Endothelial cell of umbilical vein (primary cell): ENCODE results near the gene FNBP1. TPM values are rescaled to one million over a fixed set of nuclear protein-coding genes. Genes with fewer than 3 reads are reported as not detected.

Source experiments
- BruUV-seq: library from RNA; stranded (reverse); fragments of 400-500 nt; replicated peaks from 2 replicates; lab custom pipeline; 2021; lab: Mats Ljungman, UMichigan
- CTCF ChIA-PET: fragments of 300-600, 350-600 bp; sonication (Branson Sonifier 250); formaldehyde crosslinking; loops from one replicate; lab custom pipeline; 2021; ENCODE audit warnings: antibody characterized with exemption, inconsistent platforms; lab: Charles Lee
- POLR2A ChIA-PET: fragments of 300-600, 350-600 bp; sonication (Branson Sonifier 250); formaldehyde crosslinking; loops from one replicate; lab custom pipeline; 2021; ENCODE audit warnings: antibody characterized with exemption, inconsistent platforms; lab: Charles Lee
- DNase-seq: peaks from one replicate; pipeline ENCODE4 v3.0.0-alpha.2; 2011; ENCODE audit warnings: low read depth, low spot score
- FAIRE-seq: peaks from 2 replicates; lab custom pipeline; 2011; peaks lifted over from hg19 to GRCh38; lab: Jason Lieb, UNC
- H2AFZ ChIP-seq: 2 replicates; pipeline ENCODE4 v1.6.0; 2012; ENCODE audit warnings: low read depth, low read length, control low read depth, inconsistent platforms
- H3K27ac ChIP-seq: 2 replicates; pipeline ENCODE4 v1.5.1; 2011; ENCODE audit warnings: low read depth, mild to moderate bottlenecking, control low read depth, low read length, moderate library complexity; ENCODE audit not compliant: insufficient read depth
- H3K27me3 ChIP-seq, 2 experiments: 2 replicates each; pipeline versions ENCODE4 v1.6.0 to v1.6.1; 2011; ENCODE audit warnings: low read length in 2 of 2, mixed read lengths in 1 of 2; ENCODE audit not compliant: control insufficient read depth in 2 of 2, insufficient read depth in 2 of 2
- H3K36me3 ChIP-seq, 2 experiments: 2 replicates in 1 of 2; 3 replicates in 1 of 2; pipeline ENCODE4 v1.5.1; 2011; ENCODE audit warnings: low read length in 2 of 2, mild to moderate bottlenecking in 1 of 2, moderate library complexity in 1 of 2; ENCODE audit not compliant: control insufficient read depth in 2 of 2, insufficient read depth in 2 of 2; ENCODE audit errors: extremely low read depth in 1 of 2
- H3K4me1 ChIP-seq: 3 replicates; pipeline ENCODE4 v1.5.1; 2011; ENCODE audit warnings: mild to moderate bottlenecking, low read length; ENCODE audit not compliant: control insufficient read depth, insufficient read depth; ENCODE audit errors: extremely low read depth
- H3K4me2 ChIP-seq: 2 replicates; pipeline ENCODE4 v1.6.1; 2011; ENCODE audit warnings: low read length, control low read depth, mixed read lengths; ENCODE audit not compliant: insufficient read depth
- H3K4me3 ChIP-seq, 3 experiments: fragments of 200-600 bp in 1 of 3; sonication (generic), shearing (Covaris generic) in 1 of 3; replicated peaks in 1 of 3; 2 replicates each; pipeline ENCODE4 v1.5.1; 2011 to 2016; ENCODE audit warnings: control low read depth in 3 of 3, low read length in 3 of 3, mild to moderate bottlenecking in 2 of 3, inconsistent platforms in 1 of 3, low read depth in 1 of 3, moderate library complexity in 1 of 3; ENCODE audit not compliant: insufficient read depth in 1 of 3
- H3K79me2 ChIP-seq: 2 replicates; pipeline ENCODE4 v1.6.0; 2012; ENCODE audit warnings: low read length, inconsistent platforms; ENCODE audit not compliant: control insufficient read depth, insufficient read depth
- H3K9ac ChIP-seq: replicated peaks from 2 replicates; pipeline ENCODE3; 2011; ENCODE audit warnings: low read length, control low read depth; ENCODE audit not compliant: insufficient read depth; ENCODE audit errors: extremely low read depth
- H3K9me1 ChIP-seq: replicated peaks from 3 replicates; pipeline ENCODE4 v1.6.0; 2011; ENCODE audit warnings: mild to moderate bottlenecking, low read length; ENCODE audit not compliant: control insufficient read depth, insufficient read depth; ENCODE audit errors: extremely low read depth
- H3K9me3 ChIP-seq: replicated peaks from 2 replicates; pipeline ENCODE4 v1.5.1; 2012; ENCODE audit warnings: low read length, inconsistent platforms; ENCODE audit not compliant: control insufficient read depth, insufficient read depth
- H4K20me1 ChIP-seq: replicated peaks from 2 replicates; pipeline ENCODE3; 2011; ENCODE audit warnings: mild to moderate bottlenecking, low read length; ENCODE audit not compliant: control insufficient read depth, insufficient read depth; ENCODE audit errors: extremely low read depth
- EZH2 ChIP-seq: IDR thresholded peaks from 2 replicates; pipeline ENCODE4 v1.6.1; 2012; ENCODE audit warnings: borderline replicate concordance, low read depth, mild to moderate bottlenecking, moderate library complexity, low read length, inconsistent platforms; ENCODE audit not compliant: severe bottlenecking
- GATA2 ChIP-seq: IDR thresholded peaks from 2 replicates; pipeline ENCODE4 v1.7.0; 2011; ENCODE audit warnings: low read depth, mild to moderate bottlenecking, moderate library complexity, mixed read lengths, low read length; ENCODE audit not compliant: insufficient read length, insufficient read depth
- JUN ChIP-seq: IDR thresholded peaks from 2 replicates; pipeline ENCODE4 v1.6.1; 2011; ENCODE audit warnings: borderline replicate concordance, low read depth; ENCODE audit not compliant: insufficient read length, insufficient read depth
- POLR2A ChIP-seq: IDR thresholded peaks from 2 replicates; pipeline ENCODE4 v1.6.1; 2012; ENCODE audit warnings: low read depth, mild to moderate bottlenecking, control low read depth, low read length
- dilution Hi-C: fragments of 300-500 bp; cut with MboI; formaldehyde crosslinking; loops from one replicate; pipeline ENCODE4 v1.15.0; 2019; ENCODE audit warnings: low sequenced_read_pairs; ENCODE audit not compliant: extremely low pct_ligation_motif_present
- intact Hi-C: fragments of 100-400 bp; cut with micrococcal nuclease; formaldehyde crosslinking; loops from one replicate; pipeline ENCODE4 v1.10.0; 2022
- polyA plus RNA-seq, 4 experiments: library from polyadenylated mRNA; depleted of rRNA in 3 of 4; stranded (reverse) in 3 of 4; unstranded in 1 of 4; fragments of >200 nt; gene quantifications; 2 replicates each; pipeline versions ENCODE4 v1.2.1 to v1.2.3, GENCODE V29; 2011 to 2012; ENCODE audit warnings: missing spikeins in 1 of 4
- total RNA-seq: library from RNA; stranded (reverse); gene quantifications from 2 replicates; pipeline ENCODE4 v1.2.3, GENCODE V29; 2021
- TF ChIP-seq, protein P1 (sequence below), 2 donors: IDR thresholded peaks; 1 replicate in 1 of 2; 2 replicates in 1 of 2; pipeline ENCODE4 v1.5.1; 2011; ENCODE audit warnings: low read length in 2 of 2, mild to moderate bottlenecking in 2 of 2, moderate library complexity in 2 of 2, control low read depth in 1 of 2, inconsistent platforms in 1 of 2, low read depth in 1 of 2; ENCODE audit not compliant: insufficient read depth in 1 of 2; ENCODE audit errors: extremely low read depth in 1 of 2
- TF ChIP-seq, protein P2 (sequence below): IDR thresholded peaks from 2 replicates; pipeline ENCODE4 v1.6.1; 2011; ENCODE audit not compliant: insufficient read depth, insufficient read length

FNBP1 gene
- total and polyA plus RNA-seq, 2 donors (not counting 3 experiments of a cell fraction or from before 2014, with no cell fraction given) = 10.9 to 43.9 TPM

DNA sequence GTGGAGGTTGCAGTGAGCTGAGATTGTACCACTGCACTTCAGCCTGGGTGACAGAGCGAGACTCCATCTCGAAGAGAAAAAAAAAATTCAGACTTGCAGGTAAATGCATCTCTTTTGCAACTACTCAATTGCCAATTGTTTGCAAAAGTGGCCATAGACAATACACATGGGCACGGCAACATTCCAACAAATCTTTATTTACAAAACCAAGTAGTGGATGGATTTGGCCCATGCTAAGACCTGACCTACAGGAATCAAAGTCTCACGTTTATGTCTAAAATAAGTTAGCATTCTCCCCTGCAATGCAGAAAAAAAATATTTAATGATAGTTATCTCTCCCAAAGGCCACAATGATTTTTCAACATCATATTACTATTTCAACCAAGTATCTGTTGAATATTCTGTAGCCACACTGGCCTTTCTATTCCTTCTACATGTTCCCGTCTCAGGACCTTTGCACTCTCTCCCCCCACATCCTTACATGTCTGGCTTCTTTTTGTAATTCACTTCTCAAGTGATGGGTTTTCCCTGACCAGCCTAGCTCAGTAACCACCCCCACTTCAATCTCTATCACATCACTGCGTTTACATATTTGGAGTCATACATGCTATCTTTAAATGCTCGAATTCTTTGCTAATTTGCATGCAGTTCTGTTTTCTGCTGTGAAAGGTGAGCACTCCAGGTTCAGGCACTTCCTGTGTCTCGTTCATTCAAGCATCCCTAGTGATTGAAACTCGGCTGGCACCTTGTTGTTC, 54.2 kb downstream of the FNBP1 start:
- Histone ChIP-seq H3K4me1 (no peaks in the 10 kb centered on the region), H3K27ac (no peak overlapping the region), H3K36me3 (no peaks in the 10 kb centered on the region), H2AFZ (no peak overlapping the region), H4K20me1 (no peaks in the 10 kb centered on the region), H3K4me2 (no peak overlapping the region), H3K4me3 (no peak overlapping the region), H3K9me3 (no peaks in the 10 kb centered on the region), H3K27me3 (no peaks in the 10 kb centered on the region), H3K9ac (no peak overlapping the region), H3K9me1 (no peaks in the 10 kb centered on the region), H3K79me2 (no peaks in the 10 kb centered on the region)
- TF ChIP-seq GATA2 = no peak
- TF ChIP-seq, protein P1, sequence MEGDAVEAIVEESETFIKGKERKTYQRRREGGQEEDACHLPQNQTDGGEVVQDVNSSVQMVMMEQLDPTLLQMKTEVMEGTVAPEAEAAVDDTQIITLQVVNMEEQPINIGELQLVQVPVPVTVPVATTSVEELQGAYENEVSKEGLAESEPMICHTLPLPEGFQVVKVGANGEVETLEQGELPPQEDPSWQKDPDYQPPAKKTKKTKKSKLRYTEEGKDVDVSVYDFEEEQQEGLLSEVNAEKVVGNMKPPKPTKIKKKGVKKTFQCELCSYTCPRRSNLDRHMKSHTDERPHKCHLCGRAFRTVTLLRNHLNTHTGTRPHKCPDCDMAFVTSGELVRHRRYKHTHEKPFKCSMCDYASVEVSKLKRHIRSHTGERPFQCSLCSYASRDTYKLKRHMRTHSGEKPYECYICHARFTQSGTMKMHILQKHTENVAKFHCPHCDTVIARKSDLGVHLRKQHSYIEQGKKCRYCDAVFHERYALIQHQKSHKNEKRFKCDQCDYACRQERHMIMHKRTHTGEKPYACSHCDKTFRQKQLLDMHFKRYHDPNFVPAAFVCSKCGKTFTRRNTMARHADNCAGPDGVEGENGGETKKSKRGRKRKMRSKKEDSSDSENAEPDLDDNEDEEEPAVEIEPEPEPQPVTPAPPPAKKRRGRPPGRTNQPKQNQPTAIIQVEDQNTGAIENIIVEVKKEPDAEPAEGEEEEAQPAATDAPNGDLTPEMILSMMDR (IDR thresholded peaks at IDR 0.05; ENCODE audit: extremely low read depth in 1 of 2, insufficient read depth in 1 of 2, low read depth in 1 of 2, low read length in 2 of 2) = no peak
- no peak for TF ChIP-seq POLR2A
- TF ChIP-seq, protein P2, sequence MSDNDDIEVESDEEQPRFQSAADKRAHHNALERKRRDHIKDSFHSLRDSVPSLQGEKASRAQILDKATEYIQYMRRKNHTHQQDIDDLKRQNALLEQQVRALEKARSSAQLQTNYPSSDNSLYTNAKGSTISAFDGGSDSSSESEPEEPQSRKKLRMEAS = no peak
- TF ChIP-seq EZH2 = no peak
- TF ChIP-seq JUN = no peak
- dilution Hi-C loops (no loop called here), intact Hi-C loops (no loop called here)
- ChIA-PET POLR2A (no interaction called here), CTCF (interaction anchor here (1.4 kb wide), 1 partner anchor 11 kb away, joined by 7 read pairs; no protein-coding TSS in a partner anchor)
- DNase-seq (no peak), FAIRE-seq (no peak)
- no TSS peak for BruUV-seq
